Activated CD4-positive, alpha-beta T cell treated with anti-CD3 and anti-CD28 coated beads, Interleukin-2, amount 50 U/mL, for 1 hour (primary cell): ENCODE results near the gene CFAP410.
"Not testable (repeated sequence)": the region's sequence is repeated elsewhere in the genome, so short reads cannot be mapped to it uniquely, and the experiment has no call there.

ENCODE experiments used
- DNase-seq: peaks from one replicate; pipeline ENCODE4 v3.0.0-alpha.2; 2020

Gene CFAP410

DNA sequence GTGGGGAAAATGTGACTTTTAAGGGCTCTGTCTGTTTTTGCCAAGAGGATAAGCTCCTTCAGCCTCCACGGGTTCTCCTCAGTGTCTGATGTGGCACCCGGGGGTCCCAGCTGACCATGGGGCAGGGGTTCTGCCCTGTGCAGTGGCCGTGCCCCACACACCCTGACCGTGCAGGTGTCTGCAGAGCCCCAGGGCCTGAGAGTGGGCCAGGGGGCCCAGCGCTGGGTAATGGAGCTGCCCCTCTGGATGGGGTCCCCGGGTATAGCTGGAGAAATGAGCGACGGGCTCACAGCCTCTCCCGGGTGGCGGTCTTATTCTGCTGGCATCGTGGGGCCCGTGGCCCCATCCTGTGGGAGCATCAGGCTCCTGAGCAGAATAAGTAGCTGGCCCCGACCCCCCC is 42.3 kb downstream of the CFAP410 start:
- no peak for DNase-seq

DNA sequence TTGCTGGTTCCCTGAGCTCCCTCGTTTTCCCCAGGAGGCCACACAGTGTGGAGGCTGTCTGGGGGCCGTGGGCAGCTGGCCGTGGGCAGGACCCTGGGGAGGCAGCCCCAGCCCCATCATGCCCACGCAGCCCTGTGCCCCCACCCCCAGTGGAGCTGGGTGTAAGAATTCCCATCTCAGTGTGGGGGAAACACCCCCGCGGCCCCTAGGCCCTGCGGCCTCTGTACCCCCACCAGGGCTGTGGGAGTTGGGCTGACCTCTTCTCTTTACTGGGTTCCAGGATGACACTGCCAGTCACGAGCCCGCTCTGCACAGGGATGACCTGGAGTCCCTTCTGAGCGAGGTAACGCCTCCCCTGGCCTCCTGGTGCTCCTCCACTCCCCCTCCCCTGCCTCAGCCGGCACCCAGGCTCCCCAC is 43.1 kb downstream of the CFAP410 start:
- no peak for DNase-seq

DNA sequence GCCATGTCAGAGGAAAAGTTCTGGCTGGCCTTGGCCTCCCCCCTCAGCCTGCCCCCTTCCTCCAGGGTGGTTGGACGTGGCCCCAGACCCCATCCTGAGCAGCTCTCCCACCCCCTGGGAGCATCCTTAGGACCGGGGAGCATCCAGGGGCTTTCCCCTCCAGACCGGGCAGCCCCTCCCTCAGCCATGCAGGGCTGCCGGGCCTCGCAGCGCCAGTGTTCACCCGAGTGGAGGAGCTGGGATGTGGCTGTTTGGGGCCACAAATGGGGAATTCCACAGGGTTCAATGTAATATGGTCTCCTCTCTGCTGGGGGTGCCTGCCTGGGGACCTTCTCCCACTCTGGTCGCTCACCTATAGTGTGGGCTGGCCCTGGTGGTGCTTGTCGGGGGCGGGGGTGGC is 43.5 kb downstream of the CFAP410 start:
- no peak for DNase-seq

DNA sequence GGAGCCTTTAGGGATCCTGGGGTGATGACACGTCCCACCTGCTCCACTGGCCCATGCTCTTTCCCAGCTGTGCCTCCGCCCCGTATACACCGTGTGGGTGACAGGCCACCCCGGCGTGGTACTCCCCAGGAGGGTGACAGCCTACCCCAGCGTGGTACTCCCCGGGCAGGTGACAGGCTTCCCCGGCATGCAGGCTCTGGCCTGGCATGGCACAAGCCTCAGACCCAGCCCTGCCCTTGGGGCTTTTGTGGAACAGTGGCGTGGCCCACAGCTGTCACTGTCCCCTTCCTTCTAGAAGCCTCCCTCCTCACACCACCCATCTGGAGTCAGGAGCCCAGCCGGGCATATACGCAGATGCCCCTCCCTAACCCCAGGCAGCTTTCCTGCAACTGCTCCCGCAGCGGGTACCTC is 44.0 kb downstream of the CFAP410 start:
- DNase-seq: no peak

DNA sequence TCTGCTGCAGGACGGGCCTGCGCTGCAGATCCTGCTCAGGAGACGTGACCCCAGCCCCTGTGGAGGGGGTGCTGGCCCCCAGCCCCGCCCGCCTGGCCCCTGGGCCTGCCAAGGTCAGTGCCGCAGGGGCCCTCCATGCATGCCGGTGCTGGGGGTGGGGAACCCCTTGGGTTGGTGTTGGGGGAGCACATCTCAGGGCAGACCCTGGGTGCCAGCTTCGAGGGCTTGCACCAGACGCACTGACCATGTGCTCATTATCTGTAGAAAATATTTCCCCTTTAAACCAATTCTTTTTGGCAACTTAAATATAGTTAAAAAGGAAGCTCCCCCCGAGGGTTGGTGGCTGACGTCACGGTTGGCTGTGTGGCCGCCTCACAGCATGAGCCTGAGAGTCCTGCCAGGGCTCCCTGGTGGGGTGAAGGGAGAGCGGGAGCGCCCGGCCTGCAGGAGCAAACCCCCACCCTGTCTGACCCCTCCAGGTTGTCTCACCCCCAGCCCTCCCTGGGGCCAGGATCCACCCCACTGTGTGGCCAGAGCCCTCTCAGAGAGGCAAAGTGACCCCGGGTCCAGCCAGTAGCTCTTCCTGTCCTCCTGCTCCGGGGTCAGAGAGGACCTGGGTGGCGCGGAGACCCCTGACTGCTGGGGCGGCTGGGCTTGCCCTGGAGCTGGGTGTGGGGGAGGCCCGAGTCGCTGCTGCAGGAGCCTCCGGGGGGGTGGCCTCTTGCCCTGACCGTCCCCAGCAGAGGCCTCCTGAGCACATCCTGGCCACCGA is 44.6 kb downstream of the CFAP410 start:
- no peak for DNase-seq

DNA sequence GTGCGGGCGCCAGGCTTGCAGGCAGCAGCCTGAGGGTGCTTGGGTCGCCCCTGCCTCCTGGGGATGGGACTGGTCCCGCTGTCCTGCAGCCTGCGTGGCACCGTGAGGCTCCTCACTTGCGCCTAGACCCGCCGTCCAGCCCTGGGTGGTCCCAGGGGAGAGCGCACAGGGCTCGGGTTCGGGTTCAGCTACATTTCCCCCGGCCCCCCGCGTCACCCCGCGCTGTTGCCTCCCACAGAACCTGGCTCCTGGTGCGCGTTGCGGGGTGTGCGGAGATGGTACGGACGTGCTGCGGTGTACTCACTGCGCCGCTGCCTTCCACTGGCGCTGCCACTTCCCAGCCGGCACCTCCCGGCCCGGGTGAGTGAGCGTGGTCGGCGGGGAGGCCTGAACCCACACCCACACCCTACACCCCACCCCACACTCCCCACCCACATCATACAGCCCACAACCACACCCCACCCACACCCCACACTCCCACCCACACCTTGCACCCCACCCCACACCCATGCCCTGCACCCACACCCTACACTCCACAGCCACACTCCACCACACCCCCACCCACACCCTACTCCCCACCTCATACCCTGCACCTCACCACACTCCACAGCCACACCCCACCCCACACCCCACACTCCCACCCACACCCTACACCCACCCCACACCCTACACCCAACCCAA is 45.5 kb downstream of the CFAP410 start:
- DNase-seq: peak; percentile 21

DNA sequence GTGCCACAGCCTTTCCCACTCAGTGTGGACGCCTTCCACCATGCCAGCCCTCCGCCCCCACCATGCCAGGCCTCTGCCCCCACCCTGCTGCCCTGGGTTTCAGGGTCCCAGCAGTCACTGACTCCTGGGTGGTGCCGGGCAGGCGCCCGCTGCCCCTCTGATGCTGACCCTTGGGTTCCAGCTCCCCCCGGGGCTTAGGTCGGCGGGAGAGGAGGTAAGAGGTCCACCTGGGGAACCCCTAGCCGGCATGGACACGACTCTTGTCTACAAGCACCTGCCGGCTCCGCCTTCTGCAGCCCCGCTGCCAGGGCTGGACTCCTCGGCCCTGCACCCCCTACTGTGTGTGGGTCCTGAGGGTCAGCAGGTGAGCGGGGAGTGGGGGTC is 46.4 kb downstream of the CFAP410 start:
- no peak for DNase-seq

DNA sequence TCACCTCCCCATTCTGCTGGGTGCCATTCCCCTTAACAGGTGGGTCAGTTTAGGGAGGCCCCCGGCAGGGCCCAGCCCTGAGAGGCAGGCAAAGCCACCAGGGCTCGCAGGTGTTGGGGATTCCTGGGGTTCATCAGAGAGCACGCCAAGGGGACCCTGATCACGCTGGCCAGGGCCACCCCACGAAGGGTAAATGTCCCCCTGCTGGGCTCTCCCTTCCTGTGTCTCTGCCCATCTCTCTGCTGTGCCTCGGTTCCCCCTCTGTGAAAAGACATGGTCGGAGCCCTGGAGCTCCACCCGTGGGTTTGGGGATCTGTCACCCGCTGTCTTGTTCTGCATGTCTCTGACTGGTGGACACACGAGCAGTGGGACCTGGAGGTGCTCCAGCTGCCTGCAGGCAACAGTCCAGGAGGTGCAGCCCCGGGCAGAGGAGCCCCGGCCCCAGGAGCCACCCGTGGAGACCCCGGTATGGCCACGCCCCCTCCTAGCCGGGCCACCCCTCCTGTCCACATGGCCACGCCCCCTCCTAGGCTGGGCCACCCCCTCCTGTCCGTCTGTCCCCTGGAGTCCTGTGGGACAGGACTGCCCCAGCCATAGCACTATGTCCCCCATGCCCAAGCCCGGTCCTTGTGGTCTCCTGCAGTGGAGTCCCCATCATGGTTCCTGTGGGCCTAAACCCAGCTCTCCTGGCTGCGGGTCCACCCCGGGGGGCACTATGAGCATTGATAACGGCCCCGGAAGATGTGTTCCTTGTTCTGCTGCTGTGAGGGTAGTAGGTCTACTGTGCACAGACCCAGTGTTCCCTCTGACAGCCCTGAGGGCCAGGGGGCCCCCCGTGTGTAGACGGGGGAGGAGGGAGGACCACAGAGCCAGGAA is 47.0 kb downstream of the CFAP410 start:
- no peak for DNase-seq

DNA sequence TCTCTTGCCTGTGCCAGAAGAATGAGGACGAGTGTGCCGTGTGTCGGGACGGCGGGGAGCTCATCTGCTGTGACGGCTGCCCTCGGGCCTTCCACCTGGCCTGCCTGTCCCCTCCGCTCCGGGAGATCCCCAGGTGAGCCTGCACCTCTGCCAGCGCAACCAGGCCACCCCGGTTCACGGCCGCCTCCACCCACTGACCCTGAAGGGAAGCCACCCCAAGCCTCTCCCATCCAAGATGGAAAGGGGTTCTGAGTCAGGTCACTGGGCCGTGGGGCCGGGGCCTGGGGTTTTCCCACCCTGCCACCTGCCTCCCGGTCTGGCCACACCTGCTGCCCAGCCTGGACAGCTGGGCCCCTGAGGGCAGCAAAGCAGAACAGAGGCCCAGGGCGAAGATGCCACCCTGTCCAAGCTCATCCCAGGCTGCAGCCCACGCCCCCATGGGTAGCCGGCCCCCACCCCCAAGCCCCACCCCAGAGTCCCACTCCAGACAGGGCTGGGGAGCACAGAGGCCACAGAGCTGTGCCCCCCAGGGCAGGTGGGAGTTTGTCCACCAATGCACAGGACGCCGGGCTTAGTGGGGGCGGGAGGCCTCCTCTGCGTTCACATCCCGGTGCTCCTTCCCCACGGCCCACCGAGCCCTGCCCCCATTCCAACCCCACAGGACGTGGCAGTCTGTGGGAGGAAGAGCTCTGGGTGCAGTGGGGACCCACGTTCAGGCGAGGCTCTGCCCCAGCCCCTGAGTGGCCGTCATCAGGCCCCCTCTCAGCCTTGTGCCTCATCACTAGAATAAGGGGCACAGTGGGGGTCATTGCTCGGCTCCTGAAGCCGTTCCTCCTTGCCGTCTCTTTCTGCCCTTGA is 47.9 kb downstream of the CFAP410 start:
- no peak for DNase-seq

DNA sequence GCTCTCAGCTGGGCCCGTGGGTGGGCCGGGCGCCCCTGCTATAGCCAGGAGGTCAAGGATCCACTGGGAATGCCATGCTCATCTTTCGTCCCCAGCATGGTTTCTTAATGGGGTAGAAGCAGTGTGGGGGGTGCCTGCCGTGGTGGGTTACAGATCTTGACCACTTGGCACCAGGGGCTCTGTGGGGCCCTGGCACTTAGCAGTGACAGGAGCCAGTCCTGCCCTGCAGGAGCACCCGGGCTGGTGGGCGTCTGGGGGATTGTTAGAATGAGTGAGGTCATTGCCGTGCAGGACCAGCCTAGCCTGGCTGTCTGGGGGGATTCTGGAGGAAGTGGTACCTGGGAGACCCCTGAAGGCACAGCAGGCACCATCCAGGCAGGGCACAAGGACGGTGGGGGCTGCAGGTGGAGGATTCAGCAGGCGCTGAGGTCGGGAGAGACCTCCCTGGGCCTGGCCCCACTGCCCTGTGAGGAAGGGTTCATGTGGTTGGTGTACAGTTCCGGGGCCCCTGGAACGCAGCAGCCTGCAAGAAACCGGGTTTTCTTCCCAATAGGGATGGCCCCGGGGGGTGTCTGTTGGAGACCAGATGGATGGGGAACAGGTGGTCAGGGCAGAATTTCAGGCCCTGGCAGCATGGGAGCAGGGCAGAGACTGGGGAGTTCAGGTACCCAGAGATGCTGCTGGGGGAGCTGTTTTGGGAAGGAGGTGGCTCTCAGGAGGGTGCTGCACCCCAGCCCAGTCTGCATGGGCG is 48.7 kb downstream of the CFAP410 start:
- no peak for DNase-seq

DNA sequence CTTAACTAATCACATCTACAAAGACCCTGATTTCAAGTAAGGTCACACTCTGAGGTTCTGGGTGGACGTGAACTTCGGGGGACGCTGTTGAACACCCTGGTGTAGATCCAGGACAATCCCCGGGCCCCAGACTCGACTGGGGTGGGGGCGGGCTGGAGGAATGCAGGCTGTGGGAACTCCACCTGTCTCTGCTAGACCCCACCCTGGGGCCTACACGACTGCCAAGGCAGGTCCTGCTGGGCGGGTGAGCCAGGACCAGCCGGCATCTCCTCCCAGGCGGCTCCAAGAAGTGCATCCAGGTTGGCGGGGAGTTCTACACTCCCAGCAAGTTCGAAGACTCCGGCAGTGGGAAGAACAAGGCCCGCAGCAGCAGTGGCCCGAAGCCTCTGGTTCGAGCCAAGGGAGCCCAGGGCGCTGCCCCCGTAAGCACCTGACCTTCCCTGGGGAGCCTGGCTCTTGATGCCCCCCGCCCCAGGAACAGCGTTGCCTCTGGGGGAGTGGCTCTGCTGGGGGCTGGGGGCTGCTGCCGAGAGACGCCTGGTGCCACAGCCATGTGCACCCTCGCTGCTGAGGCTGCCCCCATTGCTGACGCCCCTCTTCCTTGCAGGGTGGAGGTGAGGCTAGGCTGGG is 49.7 kb downstream of the CFAP410 start:
- DNase-seq: no peak

DNA sequence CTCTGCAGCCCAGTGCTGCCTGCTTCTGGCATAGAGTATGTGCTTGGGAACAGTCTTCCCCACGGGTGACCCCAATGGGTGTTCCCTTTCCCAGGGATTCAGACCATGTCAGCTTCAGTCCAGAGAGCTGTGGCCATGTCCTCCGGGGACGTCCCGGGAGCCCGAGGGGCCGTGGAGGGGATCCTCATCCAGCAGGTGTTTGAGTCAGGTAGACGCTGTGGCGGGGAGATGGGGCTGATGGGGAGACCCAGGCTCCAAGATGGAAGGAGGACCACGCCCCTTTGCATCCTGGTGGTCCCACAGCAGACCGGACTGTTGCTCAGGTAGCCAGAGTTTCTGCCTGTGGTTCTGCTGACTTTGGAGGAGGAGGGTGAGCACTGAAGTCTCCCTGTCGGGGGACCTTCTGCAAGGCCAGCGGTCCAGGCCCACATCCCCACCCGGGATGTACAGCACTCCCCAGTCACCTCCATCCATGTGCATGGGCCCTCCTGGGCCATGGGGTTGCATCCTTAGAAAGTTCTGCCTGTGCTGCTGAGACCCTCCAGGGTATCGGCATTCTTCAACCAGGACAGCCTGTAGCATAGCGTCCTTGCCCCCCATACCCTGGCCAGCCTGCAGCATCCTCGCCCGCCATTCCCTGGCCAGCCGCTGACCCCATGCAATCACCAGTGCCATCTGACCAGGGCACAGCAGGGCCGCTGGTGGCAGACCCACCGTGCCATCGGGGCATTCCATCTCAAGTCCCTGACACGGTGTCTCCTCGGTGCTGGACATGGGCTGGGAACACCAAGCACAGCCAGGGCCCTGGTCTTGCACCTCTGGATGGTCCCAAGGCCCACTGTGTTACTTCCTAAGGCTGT is 50.7 kb downstream of the CFAP410 start:
- no peak for DNase-seq

DNA sequence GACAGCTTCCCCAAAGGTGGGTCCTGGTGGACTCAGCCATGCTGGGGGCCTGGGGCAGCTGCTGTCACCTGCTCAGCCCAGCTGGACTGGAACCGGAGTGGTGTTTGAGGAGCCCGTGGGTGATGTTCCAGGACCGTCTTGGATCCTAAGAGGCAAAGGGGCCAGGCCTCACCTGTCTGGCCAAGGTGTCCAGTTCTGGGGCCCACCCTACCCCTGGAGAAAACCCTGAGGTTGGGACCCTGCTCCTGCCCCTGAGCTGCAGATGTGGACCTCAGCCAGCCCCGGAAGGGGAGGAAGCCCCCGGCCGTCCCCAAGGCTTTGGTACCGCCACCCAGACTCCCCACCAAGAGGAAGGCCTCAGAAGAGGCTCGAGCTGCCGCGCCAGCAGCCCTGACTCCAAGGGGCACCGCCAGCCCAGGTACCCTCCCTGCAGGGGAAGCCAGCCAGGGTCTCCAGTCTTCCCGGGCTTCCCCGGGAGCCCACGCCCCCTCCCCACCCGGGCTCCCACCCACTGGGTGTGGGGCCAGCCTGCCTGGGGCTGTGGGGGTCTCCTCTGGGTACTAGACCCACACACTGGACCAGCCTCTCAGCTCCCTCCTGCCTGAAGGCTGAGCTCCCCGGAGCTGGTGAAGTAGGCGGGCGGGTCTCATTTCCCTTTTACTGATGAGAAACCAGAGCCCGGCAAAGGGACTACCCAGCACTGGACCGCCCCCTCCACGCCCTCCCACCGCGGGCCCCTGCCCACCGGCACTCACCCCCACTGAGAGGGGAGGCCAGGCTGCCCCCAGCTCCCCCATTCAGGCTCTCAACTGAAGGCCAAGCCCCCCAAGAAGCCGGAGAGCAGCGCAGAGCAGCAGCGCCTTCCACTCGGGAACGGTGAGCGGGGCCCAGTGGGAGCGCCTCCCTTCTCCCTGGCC is 52.2 kb downstream of the CFAP410 start:
- no peak for DNase-seq

DNA sequence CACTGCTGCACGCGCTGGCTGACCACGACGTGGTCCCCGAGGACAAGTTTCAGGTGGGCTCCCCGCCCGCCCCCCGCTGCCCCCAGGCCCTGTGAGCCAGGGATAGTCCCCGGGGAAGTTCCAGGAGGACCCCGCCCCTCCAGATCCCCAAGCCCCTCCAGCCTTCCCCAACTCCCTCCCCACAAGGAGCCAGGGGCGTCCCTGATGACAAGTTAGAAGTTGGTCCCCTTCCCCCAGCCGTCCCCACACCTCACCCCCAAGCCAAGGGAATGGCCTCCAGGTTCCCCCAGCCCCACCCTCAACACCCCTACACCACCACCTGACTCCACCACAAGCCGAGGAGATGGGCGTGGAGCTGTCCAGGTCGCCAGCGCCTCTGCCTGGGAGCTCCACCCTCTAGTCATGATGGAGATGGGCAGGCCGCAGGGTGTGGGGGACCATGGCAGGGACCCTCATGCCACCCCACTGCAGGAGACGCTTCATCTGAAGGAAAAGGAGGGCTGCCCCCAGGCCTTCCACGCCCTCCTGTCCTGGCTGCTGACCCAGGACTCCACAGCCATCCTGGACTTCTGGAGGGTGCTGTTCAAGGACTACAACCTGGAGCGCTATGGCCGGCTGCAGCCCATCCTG is 53.0 kb downstream of the CFAP410 start:
- DNase-seq: no peak

DNA sequence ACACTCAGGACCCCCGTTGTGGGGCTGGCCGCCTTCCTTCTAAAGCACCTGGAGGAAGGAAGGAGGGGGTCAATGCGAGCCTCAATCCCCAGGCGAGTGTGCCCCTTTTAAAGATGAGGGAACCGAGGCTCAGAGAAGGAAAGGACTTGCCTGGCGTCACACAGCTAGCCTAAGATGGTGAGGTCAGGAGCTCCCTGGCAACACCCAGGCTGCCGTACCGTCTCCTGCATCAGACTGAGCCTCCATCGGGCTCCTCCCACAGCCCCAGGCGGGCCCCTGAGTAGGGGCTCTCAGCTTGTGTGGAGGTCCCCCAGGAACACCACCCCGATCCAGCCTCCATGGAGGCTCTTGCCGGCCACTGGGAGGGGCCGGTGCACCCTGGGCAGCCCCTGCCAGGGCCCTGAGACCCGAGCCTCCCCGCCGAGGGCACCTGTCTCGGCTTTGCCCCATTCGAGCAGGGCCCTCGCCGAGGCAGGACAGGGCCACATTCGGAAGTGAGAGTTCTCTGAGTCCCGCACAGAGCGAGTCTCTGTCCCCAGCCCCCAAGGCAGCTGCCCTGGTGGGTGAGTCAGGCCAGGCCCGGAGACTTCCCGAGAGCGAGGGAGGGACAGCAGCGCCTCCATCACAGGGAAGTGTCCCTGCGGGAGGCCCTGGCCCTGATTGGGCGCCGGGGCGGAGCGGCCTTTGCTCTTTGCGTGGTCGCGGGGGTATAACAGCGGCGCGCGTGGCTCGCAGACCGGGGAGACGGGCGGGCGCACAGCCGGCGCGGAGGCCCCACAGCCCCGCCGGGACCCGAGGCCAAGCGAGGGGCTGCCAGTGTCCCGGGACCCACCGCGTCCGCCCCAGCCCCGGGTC is 53.8 kb downstream of the CFAP410 start, which contains the start of gene AIRE:
TSS of gene AIRE (plus strand) at position 739 of the 855 bp plus-strand sequence. CDS start 131 bp downstream, outside the sequence.
- no peak for DNase-seq

DNA sequence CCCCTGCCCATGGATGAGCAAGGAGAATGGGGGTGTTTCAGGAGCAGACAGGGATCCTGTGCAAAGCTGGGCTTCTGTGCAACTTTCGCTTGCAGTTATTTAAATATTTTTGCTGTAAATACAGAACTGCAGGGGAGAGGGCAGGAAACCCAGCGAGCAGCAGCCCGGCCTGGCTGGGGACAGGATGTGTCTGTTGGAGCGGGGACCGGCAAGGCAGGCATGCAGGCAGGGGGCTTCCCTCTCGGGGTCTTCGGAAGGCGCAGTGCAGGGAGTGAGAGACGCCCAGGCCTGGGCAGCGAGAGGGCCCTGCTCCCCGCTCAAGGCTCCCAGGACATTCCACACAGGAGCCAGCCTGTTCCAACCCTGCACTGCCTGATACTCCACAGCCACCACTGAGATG is 55.2 kb downstream of the CFAP410 start:
- DNase-seq: no peak

DNA sequence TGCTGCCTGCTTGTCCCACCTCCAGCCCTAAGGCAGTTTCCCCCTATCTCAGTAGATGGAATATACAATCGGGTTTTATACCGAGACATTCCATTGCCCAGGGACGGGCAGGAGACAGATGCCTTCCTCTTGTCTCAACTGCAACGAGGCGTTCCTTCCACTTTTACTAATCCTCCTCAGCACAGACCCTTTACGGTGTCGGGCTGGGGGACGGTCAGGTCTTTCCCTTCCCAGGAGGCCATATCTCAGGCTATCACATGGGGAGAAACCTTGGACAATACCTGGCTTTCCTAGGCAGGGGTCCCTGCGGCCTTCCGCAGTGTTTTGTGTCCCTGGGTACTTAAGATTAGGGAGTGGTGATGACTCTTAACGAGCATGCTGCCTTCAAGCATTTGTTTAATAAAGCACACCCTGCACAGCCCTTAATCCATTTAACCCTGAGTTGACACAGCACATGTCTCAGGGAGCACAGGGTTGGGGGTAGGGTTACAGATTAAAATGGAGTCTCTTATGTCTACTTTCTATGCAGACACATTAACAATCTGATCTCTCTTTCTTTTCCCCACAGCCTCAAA is 55.9 kb downstream of the CFAP410 start:
- DNase-seq: not testable (repeated sequence)
